Ascending aorta (tissue), 2 donors: ENCODE data around the gene DCN. TPM values are rescaled to one million over a fixed set of nuclear protein-coding genes. Genes with fewer than 3 reads are reported as not detected.

Experiments used
- DNase-seq, 2 donors: peaks; one replicate each; pipeline ENCODE4 v3.0.0-alpha.2; 2019; ENCODE audit warnings: low spot score in 2 of 2
- H3K27ac ChIP-seq, 2 donors: fragments of 200-600 bp; sonication (generic); one replicate each; pipeline ENCODE4 v1.5.1; 2016 to 2017; ENCODE audit warnings: mild to moderate bottlenecking in 1 of 2
- H3K27me3 ChIP-seq: fragments of 200-600 bp; sonication (generic); one replicate; pipeline ENCODE4 v1.5.1; 2017
- H3K36me3 ChIP-seq, 2 donors: fragments of 200-600 bp; sonication (generic); one replicate each; pipeline ENCODE4 v1.5.1; 2016
- H3K4me1 ChIP-seq, 2 donors: fragments of 200-600 bp; sonication (generic); one replicate each; pipeline ENCODE4 v1.5.1; 2016 to 2017; ENCODE audit warnings: mild to moderate bottlenecking in 1 of 2
- H3K4me3 ChIP-seq, 2 donors: fragments of 200-600 bp; sonication (generic); one replicate each; pipeline ENCODE4 v1.5.1; 2016 to 2017; ENCODE audit warnings: mild to moderate bottlenecking in 1 of 2
- H3K9me3 ChIP-seq, 2 donors: fragments of 200-600 bp; sonication (generic); one replicate each; pipeline ENCODE4 v1.5.1; 2016
- intact Hi-C: fragments of 100-400 bp; cut with DNase I; formaldehyde crosslinking; loops from one replicate; pipeline ENCODE4 v1.15.1; 2023
- total RNA-seq: library from RNA; depleted of rRNA; stranded (reverse); fragments of >200 nt; gene quantifications from one replicate; pipeline ENCODE4 v1.1.0, GENCODE V29; 2016
- TF ChIP-seq, protein P1 (sequence below), 3 experiments: fragments of 200-600 bp in 2 of 3; fragments of 450-650 bp in 1 of 3; sonication (generic) in 2 of 3; IDR thresholded peaks; one replicate each; pipeline ENCODE4 v1.5.1; 2016 to 2019; ENCODE audit warnings: antibody characterized with exemption in 3 of 3, mild to moderate bottlenecking in 1 of 3, moderate library complexity in 1 of 3

The DCN gene
- total RNA-seq, 1 donor from 2014 or later = 443 TPM

DNA sequence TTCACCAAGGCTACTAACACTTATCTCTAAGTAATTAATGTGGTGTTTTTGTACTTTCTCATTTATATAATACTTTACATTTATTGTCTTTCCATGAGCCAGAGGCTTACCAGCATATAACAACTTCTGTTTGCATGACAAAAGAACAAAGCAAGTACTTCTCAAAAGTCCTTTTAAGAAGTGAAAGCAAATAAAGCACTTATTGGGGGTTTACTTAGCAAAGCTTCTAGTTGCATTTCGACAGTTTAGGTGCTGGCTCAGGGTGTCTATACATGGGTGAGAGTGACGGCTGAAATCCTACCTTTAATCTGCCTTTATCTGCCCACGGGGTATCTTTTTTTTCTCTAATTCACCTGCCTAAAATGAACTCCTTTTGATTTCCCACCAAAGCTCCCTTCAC, 21.0 kb upstream of the DCN start:
- no peak for DNase-seq
- Histone ChIP-seq H3K27me3 (no peaks in the 10 kb centered on the region), H3K4me1 (no peaks in the 10 kb centered on the region)

DNA sequence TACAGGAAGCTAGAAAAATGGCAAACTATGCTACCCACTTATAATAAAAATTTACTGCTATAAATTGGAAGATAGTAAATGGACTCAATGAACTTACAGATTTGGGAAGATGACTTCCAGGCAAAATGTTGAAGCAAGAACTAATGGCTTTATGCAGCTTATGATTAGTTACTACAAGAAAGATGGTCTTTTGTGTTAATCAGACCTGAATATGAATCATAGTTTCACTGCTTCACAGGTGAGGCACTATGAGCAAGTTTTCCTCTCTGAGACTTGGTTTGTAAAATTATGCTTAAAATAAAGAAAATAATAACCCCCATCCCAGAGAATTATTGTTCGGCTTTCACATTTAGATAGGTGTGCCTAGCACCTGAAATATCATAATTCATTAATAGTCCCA, 19.8 kb upstream of the DCN start:
- H3K36me3 ChIP-seq = no peaks in the 10 kb centered on the region
- DNase-seq = no peak
- intact Hi-C loops = no loop called here
- no peaks in the 10 kb centered on the region for H3K27me3 ChIP-seq
- no peaks in the 10 kb centered on the region for H3K4me1 ChIP-seq
- no peak overlapping the region for H3K4me3 ChIP-seq
- TF ChIP-seq, protein P1, sequence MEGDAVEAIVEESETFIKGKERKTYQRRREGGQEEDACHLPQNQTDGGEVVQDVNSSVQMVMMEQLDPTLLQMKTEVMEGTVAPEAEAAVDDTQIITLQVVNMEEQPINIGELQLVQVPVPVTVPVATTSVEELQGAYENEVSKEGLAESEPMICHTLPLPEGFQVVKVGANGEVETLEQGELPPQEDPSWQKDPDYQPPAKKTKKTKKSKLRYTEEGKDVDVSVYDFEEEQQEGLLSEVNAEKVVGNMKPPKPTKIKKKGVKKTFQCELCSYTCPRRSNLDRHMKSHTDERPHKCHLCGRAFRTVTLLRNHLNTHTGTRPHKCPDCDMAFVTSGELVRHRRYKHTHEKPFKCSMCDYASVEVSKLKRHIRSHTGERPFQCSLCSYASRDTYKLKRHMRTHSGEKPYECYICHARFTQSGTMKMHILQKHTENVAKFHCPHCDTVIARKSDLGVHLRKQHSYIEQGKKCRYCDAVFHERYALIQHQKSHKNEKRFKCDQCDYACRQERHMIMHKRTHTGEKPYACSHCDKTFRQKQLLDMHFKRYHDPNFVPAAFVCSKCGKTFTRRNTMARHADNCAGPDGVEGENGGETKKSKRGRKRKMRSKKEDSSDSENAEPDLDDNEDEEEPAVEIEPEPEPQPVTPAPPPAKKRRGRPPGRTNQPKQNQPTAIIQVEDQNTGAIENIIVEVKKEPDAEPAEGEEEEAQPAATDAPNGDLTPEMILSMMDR (IDR thresholded peaks at IDR 0.05) = no peak
- H3K9me3 ChIP-seq = no peaks in the 10 kb centered on the region
- H3K27ac ChIP-seq = no peak overlapping the region

More for the DNA sequence above, 21.0 kb upstream of the DCN start:
- Histone ChIP-seq H3K9me3 (no peaks in the 10 kb centered on the region), H3K36me3 (no peaks in the 10 kb centered on the region), H3K4me3 (no peak overlapping the region), H3K27ac (no peak overlapping the region)
- TF ChIP-seq, protein P1 (IDR thresholded peaks at IDR 0.05) = no peak
- intact Hi-C loops = no loop called here

DNA sequence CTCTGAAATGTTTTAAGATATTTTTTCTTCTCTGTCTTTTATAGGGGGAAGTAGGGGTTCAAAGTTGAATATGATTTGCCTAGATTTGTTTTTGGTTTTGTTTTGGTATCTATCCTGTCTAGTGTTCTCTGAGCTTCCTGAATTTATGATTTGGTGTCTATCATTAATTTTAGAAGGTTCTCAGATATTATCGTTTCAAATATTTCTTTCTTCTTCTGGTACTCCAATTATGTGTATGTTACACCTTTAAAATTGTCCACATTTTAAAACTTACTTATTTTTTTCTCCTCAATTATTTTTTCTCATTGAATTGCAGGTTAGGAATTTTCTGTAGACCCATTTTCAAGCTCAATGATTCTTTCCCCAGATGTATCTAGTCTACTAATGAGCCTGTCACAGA, 13.8 kb upstream of the DCN start:
- intact Hi-C loops = no loop called here

DNA sequence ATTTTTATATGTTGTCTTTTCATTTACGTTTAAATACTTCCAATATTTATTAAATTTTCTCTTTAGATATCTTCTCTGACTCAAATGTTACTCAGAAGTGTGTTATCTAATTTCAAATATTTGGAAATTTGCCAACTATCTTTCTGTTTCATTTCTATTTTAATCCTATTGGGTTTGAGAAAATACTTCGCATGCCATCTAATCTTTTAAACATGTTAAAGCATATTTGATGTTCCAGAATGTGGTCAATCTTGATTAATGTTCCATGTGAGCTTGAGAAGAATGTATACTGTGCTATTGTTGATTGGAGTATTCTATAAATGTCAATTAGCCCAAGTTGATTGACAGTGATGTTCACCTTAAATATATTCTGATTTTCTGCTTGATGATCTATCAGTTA, 11.9 kb upstream of the DCN start:
- Histone ChIP-seq H3K4me3 (no peak overlapping the region), H3K27me3 (no peaks in the 10 kb centered on the region), H3K4me1 (no peaks in the 10 kb centered on the region), H3K27ac (no peak overlapping the region), H3K36me3 (no peaks in the 10 kb centered on the region), H3K9me3 (no peaks in the 10 kb centered on the region)
- TF ChIP-seq, protein P1 (IDR thresholded peaks at IDR 0.05) = no peak
- intact Hi-C loops = no loop called here
- no peak for DNase-seq

More for the DNA sequence above, 13.8 kb upstream of the DCN start:
- no peaks in the 10 kb centered on the region for H3K4me1 ChIP-seq
- no peaks in the 10 kb centered on the region for H3K36me3 ChIP-seq
- H3K9me3 ChIP-seq = no peaks in the 10 kb centered on the region
- no peak overlapping the region for H3K4me3 ChIP-seq
- TF ChIP-seq, protein P1 (IDR thresholded peaks at IDR 0.05) = no peak
- H3K27me3 ChIP-seq = no peaks in the 10 kb centered on the region
- no peak for DNase-seq
- H3K27ac ChIP-seq = no peak overlapping the region

DNA sequence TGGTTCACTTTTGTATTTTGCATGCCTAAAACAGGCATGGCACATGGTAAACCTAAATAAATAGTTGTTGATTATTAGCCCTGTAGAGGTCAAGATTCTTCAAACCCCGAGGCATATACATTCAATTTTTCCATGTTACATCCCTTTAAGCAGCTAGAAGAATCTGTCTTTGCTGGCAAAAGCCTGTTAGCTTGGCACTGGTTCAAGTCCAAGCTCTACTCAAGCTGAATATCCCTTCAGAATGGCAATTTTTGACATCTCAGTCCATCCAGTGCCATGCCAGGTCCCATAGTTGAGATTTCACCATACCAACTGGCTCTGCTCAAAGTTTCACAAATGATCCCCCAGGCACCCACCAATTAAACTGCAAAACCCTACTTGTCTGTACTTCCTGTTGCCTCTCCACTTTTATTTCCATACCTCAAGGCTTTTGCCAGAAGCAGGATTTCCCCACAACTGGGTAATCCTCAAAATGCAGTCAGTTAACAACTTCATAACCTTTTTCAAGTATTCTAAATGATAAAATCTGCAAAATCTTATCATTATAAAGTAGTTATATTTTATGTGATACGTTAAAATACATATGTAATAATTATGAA, 9.0 kb upstream of the DCN start:
- Histone ChIP-seq H3K9me3 (no peaks in the 10 kb centered on the region), H3K27me3 (no peaks in the 10 kb centered on the region), H3K4me3 (no peak overlapping the region), H3K27ac (no peak overlapping the region), H3K36me3 (no peaks in the 10 kb centered on the region), H3K4me1 (no peaks in the 10 kb centered on the region)
- TF ChIP-seq, protein P1 (IDR thresholded peaks at IDR 0.05) = no peak
- DNase-seq = no peak
- intact Hi-C loops = no loop called here

DNA sequence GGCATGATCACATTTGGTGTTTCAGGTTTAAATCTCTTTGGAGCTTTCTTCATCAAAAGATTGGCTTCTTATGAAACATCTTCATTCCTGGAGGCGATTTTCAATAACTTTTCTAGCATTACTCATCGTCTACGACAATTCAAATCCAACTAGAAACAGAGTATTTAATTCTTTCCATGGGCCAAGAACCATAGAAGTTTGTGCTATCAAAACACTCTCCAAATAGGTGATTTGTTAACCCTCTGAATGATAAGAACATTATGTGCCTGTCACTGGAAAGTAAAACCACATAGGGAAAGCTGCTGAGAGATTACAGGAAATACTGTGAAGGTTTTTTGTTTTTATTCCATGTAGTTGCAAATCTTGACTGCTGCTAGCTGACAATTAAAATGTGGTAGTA, 6.9 kb upstream of the DCN start:
- H3K27ac ChIP-seq = no peak overlapping the region
- H3K27me3 ChIP-seq = no peaks in the 10 kb centered on the region
- TF ChIP-seq, protein P1 (IDR thresholded peaks at IDR 0.05) = no peak
- no peaks in the 10 kb centered on the region for H3K4me1 ChIP-seq
- intact Hi-C loops = no loop called here
- H3K36me3 ChIP-seq = no peaks in the 10 kb centered on the region
- no peaks in the 10 kb centered on the region for H3K9me3 ChIP-seq
- DNase-seq = no peak
- H3K4me3 ChIP-seq = no peak overlapping the region
